SK-N-SH treated with all-trans-retinoic acid at 6 μM for 48 hours (cell line): ENCODE results near the gene TBX18.

Experiments
- ATAC-seq: fragments of 200-7000 bp; cut with Tn5 transposase; 3 replicates; pipeline ENCODE4 v1.9.1; 2020; ENCODE audit warnings: mild to moderate bottlenecking, moderate library complexity
- BACH2 ChIP-seq: fragments of 250-450 bp; sonication (Bioruptor Pico); IDR thresholded peaks from 2 replicates; pipeline ENCODE4 v1.9.0; 2021; ENCODE audit warnings: mild to moderate bottlenecking, borderline replicate concordance
- CSDC2 ChIP-seq: fragments of 250-450 bp; sonication (Bioruptor Pico); IDR thresholded peaks from 2 replicates; pipeline ENCODE4 v1.5.0; 2020; ENCODE audit warnings: mild to moderate bottlenecking, moderate library complexity
- ISL1 ChIP-seq: fragments of 250-450 bp; sonication (Bioruptor Pico); IDR thresholded peaks from 2 replicates; pipeline ENCODE4 v2.1.2; 2022; ENCODE audit warnings: mild to moderate bottlenecking, moderate library complexity
- OSR1 ChIP-seq: fragments of 250-450 bp; sonication (Bioruptor Pico); IDR thresholded peaks from 2 replicates; pipeline ENCODE4 v1.8.0; 2022; ENCODE audit warnings: moderate library complexity, mild to moderate bottlenecking, inconsistent platforms
- PPARA ChIP-seq: fragments of 250-450 bp; sonication (Bioruptor Pico); IDR thresholded peaks from 2 replicates; pipeline ENCODE4 v1.5.0; 2020; ENCODE audit warnings: mild to moderate bottlenecking, borderline replicate concordance
- SNAI2 ChIP-seq: fragments of 250-450 bp; sonication (Bioruptor Pico); IDR thresholded peaks from 2 replicates; pipeline ENCODE4 v1.5.0; 2020; ENCODE audit warnings: mild to moderate bottlenecking, moderate library complexity
- TCF4 ChIP-seq: fragments of 250-450 bp; sonication (Bioruptor Pico); IDR thresholded peaks from 2 replicates; pipeline ENCODE4 v1.8.0; 2021; ENCODE audit warnings: mild to moderate bottlenecking, moderate library complexity, borderline replicate concordance
- TOX ChIP-seq: fragments of 250-450 bp; sonication (Bioruptor Pico); IDR thresholded peaks from 2 replicates; pipeline ENCODE4 v1.8.0; 2021; ENCODE audit warnings: mild to moderate bottlenecking, moderate library complexity, borderline replicate concordance
- ZC3H10 ChIP-seq: fragments of 250-450 bp; sonication (Bioruptor Pico); IDR thresholded peaks from 2 replicates; pipeline ENCODE4 v1.5.1; 2021; ENCODE audit warnings: mild to moderate bottlenecking, moderate library complexity
- ZFP3 ChIP-seq: fragments of 250-450 bp; sonication (Bioruptor Pico); IDR thresholded peaks from 2 replicates; pipeline ENCODE4 v1.5.0; 2020; ENCODE audit warnings: mild to moderate bottlenecking, moderate library complexity
- ZFP30 ChIP-seq: fragments of 450-650 bp; formaldehyde crosslinking; IDR thresholded peaks from 2 replicates; pipeline ENCODE4 v1.5.0; 2022; ENCODE audit warnings: mild to moderate bottlenecking, moderate library complexity
- ZNF565 ChIP-seq: fragments of 450-650 bp; formaldehyde crosslinking; conservative IDR thresholded peaks from 2 replicates; pipeline ENCODE4 v1.5.0; 2020; ENCODE audit warnings: low read depth, mild to moderate bottlenecking, moderate library complexity
- ZNF70 ChIP-seq: fragments of 450-650 bp; formaldehyde crosslinking; IDR thresholded peaks from 2 replicates; pipeline ENCODE4 v1.5.0; 2020; ENCODE audit warnings: mild to moderate bottlenecking, moderate library complexity
- ZNF8 ChIP-seq: fragments of 450-650 bp; formaldehyde crosslinking; IDR thresholded peaks from 2 replicates; pipeline ENCODE4 v1.5.0; 2020; ENCODE audit warnings: mild to moderate bottlenecking, moderate library complexity
- TF ChIP-seq, protein P1 (sequence below): fragments of 250-450 bp; sonication (Bioruptor Pico); IDR thresholded peaks from 2 replicates; pipeline ENCODE4 v1.5.0; 2020; ENCODE audit warnings: mild to moderate bottlenecking, moderate library complexity
- TF ChIP-seq, protein P2 (sequence below): fragments of 250-450 bp; sonication (Bioruptor Pico); IDR thresholded peaks from 2 replicates; pipeline ENCODE4 v1.5.1; 2021; ENCODE audit warnings: mild to moderate bottlenecking, moderate library complexity
- TF ChIP-seq, protein P3 (sequence below): fragments of 250-450 bp; sonication (Bioruptor Pico); IDR thresholded peaks from 2 replicates; pipeline ENCODE4 v1.8.0; 2020; ENCODE audit warnings: mild to moderate bottlenecking, moderate library complexity, borderline replicate concordance
- TF ChIP-seq, protein P4 (sequence below): fragments of 250-450 bp; sonication (Bioruptor Pico); IDR thresholded peaks from 2 replicates; pipeline ENCODE4 v1.5.1; 2020; ENCODE audit warnings: low read depth, mild to moderate bottlenecking, moderate library complexity

TBX18 gene

DNA sequence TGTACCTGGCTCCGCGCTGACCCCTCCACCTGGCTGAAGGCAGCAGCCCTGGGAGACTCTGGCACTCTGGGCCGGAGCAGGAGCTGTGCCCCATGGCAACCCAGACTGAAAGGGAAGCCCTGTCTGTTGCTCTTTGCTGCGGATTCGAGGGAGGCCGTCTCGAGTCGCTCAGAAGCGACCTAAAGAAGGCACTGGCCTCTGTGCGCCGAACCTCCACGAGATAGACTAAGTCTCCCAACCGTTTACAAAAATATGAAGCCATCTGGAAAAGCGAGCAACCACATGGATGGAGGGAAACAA lies 10.5 kb upstream of the TBX18 start:
- peak; percentile 46 for ATAC-seq
- TF ChIP-seq, protein P1, sequence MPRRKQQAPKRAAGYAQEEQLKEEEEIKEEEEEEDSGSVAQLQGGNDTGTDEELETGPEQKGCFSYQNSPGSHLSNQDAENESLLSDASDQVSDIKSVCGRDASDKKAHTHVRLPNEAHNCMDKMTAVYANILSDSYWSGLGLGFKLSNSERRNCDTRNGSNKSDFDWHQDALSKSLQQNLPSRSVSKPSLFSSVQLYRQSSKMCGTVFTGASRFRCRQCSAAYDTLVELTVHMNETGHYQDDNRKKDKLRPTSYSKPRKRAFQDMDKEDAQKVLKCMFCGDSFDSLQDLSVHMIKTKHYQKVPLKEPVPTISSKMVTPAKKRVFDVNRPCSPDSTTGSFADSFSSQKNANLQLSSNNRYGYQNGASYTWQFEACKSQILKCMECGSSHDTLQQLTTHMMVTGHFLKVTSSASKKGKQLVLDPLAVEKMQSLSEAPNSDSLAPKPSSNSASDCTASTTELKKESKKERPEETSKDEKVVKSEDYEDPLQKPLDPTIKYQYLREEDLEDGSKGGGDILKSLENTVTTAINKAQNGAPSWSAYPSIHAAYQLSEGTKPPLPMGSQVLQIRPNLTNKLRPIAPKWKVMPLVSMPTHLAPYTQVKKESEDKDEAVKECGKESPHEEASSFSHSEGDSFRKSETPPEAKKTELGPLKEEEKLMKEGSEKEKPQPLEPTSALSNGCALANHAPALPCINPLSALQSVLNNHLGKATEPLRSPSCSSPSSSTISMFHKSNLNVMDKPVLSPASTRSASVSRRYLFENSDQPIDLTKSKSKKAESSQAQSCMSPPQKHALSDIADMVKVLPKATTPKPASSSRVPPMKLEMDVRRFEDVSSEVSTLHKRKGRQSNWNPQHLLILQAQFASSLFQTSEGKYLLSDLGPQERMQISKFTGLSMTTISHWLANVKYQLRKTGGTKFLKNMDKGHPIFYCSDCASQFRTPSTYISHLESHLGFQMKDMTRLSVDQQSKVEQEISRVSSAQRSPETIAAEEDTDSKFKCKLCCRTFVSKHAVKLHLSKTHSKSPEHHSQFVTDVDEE (CRISPR knock-in tag) = no peak
- TF ChIP-seq OSR1 (CRISPR knock-in tag) (no peak), ZFP30 (CRISPR knock-in tag) (no peak), ZNF70 (CRISPR knock-in tag) (no peak), BACH2 (CRISPR knock-in tag) (no peak), CSDC2 (no peak), ZC3H10 (CRISPR knock-in tag) (no peak), ZNF565 (CRISPR knock-in tag) (no peak), ISL1 (CRISPR knock-in tag) (no peak)
- TF ChIP-seq, protein P2, sequence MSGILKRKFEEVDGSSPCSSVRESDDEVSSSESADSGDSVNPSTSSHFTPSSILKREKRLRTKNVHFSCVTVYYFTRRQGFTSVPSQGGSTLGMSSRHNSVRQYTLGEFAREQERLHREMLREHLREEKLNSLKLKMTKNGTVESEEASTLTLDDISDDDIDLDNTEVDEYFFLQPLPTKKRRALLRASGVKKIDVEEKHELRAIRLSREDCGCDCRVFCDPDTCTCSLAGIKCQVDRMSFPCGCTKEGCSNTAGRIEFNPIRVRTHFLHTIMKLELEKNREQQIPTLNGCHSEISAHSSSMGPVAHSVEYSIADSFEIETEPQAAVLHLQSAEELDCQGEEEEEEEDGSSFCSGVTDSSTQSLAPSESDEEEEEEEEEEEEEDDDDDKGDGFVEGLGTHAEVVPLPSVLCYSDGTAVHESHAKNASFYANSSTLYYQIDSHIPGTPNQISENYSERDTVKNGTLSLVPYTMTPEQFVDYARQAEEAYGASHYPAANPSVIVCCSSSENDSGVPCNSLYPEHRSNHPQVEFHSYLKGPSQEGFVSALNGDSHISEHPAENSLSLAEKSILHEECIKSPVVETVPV = no peak
- TF ChIP-seq, protein P3, sequence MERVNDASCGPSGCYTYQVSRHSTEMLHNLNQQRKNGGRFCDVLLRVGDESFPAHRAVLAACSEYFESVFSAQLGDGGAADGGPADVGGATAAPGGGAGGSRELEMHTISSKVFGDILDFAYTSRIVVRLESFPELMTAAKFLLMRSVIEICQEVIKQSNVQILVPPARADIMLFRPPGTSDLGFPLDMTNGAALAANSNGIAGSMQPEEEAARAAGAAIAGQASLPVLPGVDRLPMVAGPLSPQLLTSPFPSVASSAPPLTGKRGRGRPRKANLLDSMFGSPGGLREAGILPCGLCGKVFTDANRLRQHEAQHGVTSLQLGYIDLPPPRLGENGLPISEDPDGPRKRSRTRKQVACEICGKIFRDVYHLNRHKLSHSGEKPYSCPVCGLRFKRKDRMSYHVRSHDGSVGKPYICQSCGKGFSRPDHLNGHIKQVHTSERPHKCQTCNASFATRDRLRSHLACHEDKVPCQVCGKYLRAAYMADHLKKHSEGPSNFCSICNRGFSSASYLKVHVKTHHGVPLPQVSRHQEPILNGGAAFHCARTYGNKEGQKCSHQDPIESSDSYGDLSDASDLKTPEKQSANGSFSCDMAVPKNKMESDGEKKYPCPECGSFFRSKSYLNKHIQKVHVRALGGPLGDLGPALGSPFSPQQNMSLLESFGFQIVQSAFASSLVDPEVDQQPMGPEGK (CRISPR knock-in tag) = no peak
- TF ChIP-seq, protein P4, sequence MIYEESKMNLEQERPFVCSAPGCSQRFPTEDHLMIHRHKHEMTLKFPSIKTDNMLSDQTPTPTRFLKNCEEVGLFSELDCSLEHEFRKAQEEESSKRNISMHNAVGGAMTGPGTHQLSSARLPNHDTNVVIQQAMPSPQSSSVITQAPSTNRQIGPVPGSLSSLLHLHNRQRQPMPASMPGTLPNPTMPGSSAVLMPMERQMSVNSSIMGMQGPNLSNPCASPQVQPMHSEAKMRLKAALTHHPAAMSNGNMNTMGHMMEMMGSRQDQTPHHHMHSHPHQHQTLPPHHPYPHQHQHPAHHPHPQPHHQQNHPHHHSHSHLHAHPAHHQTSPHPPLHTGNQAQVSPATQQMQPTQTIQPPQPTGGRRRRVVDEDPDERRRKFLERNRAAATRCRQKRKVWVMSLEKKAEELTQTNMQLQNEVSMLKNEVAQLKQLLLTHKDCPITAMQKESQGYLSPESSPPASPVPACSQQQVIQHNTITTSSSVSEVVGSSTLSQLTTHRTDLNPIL = no peak

DNA sequence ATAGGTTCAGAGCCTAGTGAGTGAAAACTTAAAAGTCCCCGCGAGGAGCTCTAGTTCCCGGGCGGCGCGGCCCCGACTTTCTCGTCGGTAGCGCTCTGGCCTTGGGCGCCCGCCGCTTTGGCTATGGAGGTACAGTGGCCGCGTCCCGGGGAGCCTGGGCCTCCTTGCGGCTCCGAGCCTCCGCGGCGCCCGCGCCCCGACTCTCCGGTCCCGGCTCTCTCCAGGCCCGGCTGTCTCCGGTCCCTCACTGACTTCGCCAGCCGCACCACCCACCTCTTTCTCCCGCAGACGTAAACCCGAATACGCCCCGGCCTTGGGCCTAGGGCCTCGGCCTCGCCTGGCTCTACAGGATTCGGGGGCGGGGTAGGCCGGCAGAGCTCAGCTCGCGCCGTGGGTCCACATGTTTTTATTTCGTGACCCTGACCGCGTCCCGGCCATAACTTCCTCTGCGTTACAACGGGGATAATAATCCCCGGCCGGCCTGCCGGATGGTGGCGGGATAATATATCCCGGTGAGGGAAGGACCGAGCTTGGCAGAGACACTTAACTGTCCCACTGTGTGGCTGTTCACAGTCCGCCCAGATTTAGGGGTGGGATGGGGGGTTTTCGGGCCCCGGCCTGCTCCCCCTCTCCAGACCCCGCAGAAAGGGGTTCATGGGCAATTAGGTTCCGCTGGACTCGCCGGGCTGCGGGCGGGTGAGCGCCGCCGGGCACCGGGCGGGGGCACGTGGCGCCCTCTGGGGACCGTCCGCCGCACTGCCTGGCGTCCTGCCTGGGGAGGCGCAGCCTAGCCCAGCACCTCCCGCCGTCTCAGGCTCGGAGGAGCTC lies 10.0 kb upstream of the TBX18 start:
- peak; percentile 89 for ATAC-seq
- TF ChIP-seq TCF4 (CRISPR knock-in tag) = no peak
- TF ChIP-seq, protein P1 (CRISPR knock-in tag) = no peak
- TF ChIP-seq ZNF565 (CRISPR knock-in tag) = no peak

DNA sequence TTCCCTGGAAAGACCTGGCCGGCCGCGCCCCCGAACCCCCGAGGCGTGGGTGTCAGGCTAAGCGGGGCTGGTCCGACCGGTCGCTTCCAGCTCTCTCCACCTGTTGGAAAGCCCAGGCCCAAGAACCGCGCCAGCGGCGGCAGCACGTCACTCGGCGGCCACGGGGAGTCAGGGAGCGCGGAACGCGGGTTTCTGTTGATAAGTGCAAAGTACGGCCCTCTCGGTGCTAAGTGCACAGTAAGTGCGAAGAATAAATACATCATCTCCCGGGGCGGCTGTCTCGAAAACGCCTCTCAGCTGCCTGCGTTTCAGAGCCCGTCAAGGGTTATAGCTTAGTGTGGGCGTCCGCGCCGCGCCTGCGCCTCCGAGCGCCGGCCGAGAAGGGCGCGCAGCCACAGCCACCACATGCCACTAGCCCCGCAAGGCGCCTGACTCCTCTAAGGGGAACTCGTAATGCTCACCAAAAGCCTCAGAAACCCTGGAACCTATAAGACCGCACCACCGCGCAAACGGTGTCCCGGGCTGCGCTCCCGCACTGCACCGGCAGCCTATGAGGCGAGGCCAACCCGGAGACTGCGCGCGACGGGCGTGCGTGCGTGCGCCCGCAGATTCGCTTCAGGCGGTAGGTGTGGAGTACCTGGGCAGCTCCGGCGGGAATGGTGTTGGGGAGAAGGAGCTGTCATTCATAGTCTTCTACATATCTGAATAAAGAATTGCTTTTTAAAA lies 9.2 kb upstream of the TBX18 start:
- ATAC-seq = peak; percentile 63
- no peak for TF ChIP-seq ZFP30 (CRISPR knock-in tag)
- TF ChIP-seq TCF4 (CRISPR knock-in tag) = no peak
- TF ChIP-seq, protein P1 (CRISPR knock-in tag) = no peak
- no peak for TF ChIP-seq SNAI2
- TF ChIP-seq TOX (CRISPR knock-in tag) = no peak
- no peak for TF ChIP-seq ZNF565 (CRISPR knock-in tag)
- TF ChIP-seq BACH2 (CRISPR knock-in tag) = no peak
- no peak for TF ChIP-seq PPARA (CRISPR knock-in tag)
- TF ChIP-seq ZNF8 = no peak
- no peak for TF ChIP-seq ZFP3 (CRISPR knock-in tag)
- TF ChIP-seq, protein P3 (CRISPR knock-in tag) = no peak
